ENCODE data around the gene PLEKHN1.

The PLEKHN1 gene

DNA sequence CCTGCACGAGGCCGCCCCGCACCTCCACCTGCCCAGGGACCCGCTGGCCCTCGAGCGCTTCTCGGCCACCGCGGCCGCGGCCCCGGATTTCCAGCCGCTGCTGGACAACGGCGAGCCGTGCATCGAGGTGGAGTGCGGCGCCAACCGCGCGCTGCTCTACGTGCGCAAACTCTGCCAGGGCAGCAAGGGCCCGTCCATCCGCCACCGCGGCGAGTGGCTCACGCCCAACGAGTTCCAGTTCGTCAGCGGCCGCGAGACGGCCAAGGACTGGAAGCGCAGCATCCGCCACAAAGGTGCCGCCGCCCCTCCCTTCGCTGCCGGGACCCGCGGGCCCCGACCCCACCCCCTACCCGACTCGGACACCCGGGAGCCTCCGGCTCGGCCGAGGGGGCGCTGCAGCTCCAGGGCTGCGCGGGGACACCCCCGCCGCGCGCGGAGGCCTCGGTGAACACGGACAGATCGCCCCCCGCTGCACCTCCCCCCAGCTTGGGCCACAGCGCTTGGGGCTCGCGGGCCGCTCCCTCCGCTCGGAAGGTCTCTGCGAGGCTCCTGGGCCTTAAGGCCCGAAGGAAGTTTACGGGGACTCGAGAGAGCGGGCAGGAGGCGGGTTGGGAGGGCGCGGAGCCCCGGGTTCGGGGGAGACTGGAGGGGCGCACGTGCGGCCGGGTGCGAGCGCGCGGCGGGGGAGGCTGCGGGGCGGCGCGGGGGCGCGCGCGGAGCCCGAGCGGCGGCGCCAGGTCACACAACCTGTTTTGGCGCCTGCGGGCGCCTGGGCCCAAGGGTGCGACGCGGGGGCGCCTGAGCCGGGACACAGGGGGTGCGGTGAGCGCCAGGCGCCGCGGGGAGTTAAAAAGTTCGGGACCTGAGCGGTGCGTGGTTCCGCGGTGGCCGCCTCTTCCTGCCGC lies 41.4 kb upstream of the PLEKHN1 start (continued):
- TF ChIP-seq, protein P1, sequence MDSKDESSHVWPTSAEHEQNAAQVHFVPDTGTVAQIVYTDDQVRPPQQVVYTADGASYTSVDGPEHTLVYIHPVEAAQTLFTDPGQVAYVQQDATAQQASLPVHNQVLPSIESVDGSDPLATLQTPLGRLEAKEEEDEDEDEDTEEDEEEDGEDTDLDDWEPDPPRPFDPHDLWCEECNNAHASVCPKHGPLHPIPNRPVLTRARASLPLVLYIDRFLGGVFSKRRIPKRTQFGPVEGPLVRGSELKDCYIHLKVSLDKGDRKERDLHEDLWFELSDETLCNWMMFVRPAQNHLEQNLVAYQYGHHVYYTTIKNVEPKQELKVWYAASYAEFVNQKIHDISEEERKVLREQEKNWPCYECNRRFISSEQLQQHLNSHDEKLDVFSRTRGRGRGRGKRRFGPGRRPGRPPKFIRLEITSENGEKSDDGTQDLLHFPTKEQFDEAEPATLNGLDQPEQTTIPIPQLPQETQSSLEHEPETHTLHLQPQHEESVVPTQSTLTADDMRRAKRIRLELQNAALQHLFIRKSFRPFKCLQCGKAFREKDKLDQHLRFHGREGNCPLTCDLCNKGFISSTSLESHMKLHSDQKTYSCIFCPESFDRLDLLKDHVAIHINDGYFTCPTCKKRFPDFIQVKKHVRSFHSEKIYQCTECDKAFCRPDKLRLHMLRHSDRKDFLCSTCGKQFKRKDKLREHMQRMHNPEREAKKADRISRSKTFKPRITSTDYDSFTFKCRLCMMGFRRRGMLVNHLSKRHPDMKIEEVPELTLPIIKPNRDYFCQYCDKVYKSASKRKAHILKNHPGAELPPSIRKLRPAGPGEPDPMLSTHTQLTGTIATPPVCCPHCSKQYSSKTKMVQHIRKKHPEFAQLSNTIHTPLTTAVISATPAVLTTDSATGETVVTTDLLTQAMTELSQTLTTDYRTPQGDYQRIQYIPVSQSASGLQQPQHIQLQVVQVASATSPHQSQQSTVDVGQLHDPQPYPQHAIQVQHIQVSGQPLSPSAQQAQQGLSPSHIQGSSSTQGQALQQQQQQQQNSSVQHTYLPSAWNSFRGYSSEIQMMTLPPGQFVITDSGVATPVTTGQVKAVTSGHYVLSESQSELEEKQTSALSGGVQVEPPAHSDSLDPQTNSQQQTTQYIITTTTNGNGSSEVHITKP (tag by site-specific recombination; IDR thresholded peaks at IDR 0.05) = peak; percentile 49; the same call in 1 of the 2 replicates
- TF ChIP-seq, protein P2, sequence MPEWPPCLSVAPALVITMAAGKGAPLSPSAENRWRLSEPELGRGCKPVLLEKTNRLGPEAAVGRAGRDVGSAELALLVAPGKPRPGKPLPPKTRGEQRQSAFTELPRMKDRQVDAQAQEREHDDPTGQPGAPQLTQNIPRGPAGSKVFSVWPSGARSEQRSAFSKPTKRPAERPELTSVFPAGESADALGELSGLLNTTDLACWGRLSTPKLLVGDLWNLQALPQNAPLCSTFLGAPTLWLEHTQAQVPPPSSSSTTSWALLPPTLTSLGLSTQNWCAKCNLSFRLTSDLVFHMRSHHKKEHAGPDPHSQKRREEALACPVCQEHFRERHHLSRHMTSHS (tag by site-specific recombination; IDR thresholded peaks at IDR 0.05) = no peak
- TF ChIP-seq ZNF514 (tag by site-specific recombination; IDR thresholded peaks at IDR 0.05) = no peak
- TF ChIP-seq ZNF843 (tag by site-specific recombination; IDR thresholded peaks at IDR 0.05) = no peak
- TF ChIP-seq ZNF174 (tag by site-specific recombination; IDR thresholded peaks at IDR 0.05) = no peak
- TF ChIP-seq HOXC10 (CRISPR knock-in tag; IDR thresholded peaks at IDR 0.05) = no peak
- no peak for TF ChIP-seq ZNF777 (tag by site-specific recombination; IDR thresholded peaks at IDR 0.05; ENCODE audit: borderline replicate concordance)
- 0 out of 2 replicates have a peak, but pooled peaks have one; percentile 59 for TF ChIP-seq BCL11B (tag by site-specific recombination; IDR thresholded peaks at IDR 0.05; ENCODE audit: low read depth)
- TF ChIP-seq WT1 (tag by site-specific recombination; IDR thresholded peaks at IDR 0.05) = 0 out of 2 replicates have a peak, but pooled peaks have one; percentile 14
- TF ChIP-seq SALL2 (tag by site-specific recombination; IDR thresholded peaks at IDR 0.05; ENCODE audit: borderline replicate concordance) = no peak
- TF ChIP-seq ZNF707 (tag by site-specific recombination; IDR thresholded peaks at IDR 0.05) = no peak
- TF ChIP-seq ZFHX2 (tag by site-specific recombination; conservative IDR thresholded peaks at IDR 0.05) = no peak
- TF ChIP-seq, protein P3, sequence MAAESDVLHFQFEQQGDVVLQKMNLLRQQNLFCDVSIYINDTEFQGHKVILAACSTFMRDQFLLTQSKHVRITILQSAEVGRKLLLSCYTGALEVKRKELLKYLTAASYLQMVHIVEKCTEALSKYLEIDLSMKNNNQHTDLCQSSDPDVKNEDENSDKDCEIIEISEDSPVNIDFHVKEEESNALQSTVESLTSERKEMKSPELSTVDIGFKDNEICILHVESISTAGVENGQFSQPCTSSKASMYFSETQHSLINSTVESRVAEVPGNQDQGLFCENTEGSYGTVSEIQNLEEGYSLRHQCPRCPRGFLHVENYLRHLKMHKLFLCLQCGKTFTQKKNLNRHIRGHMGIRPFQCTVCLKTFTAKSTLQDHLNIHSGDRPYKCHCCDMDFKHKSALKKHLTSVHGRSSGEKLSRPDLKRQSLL (tag by site-specific recombination; IDR thresholded peaks at IDR 0.05) = no peak
- no peak for TF ChIP-seq ZNF114 (tag by site-specific recombination; IDR thresholded peaks at IDR 0.05)
- TF ChIP-seq ZNF548 (tag by site-specific recombination; IDR thresholded peaks at IDR 0.05) = no peak
- TF ChIP-seq ZNF239 (tag by site-specific recombination; IDR thresholded peaks at IDR 0.05) = 0 out of 2 replicates have a peak, but pooled peaks have one; percentile 17
- TF ChIP-seq ZNF335 (tag by site-specific recombination; conservative IDR thresholded peaks at IDR 0.05) = no peak; the same call in none of the 2 replicates
- no peak for TF ChIP-seq ZNF549 (tag by site-specific recombination; IDR thresholded peaks at IDR 0.05)
- peak; percentile 88 for TF ChIP-seq GLIS2 (tag by site-specific recombination; IDR thresholded peaks at IDR 0.05)
- 0 out of 2 replicates have a peak, but pooled peaks have one; percentile 29 for TF ChIP-seq ZFP69B (tag by site-specific recombination; IDR thresholded peaks at IDR 0.05)
- TF ChIP-seq, protein P4, sequence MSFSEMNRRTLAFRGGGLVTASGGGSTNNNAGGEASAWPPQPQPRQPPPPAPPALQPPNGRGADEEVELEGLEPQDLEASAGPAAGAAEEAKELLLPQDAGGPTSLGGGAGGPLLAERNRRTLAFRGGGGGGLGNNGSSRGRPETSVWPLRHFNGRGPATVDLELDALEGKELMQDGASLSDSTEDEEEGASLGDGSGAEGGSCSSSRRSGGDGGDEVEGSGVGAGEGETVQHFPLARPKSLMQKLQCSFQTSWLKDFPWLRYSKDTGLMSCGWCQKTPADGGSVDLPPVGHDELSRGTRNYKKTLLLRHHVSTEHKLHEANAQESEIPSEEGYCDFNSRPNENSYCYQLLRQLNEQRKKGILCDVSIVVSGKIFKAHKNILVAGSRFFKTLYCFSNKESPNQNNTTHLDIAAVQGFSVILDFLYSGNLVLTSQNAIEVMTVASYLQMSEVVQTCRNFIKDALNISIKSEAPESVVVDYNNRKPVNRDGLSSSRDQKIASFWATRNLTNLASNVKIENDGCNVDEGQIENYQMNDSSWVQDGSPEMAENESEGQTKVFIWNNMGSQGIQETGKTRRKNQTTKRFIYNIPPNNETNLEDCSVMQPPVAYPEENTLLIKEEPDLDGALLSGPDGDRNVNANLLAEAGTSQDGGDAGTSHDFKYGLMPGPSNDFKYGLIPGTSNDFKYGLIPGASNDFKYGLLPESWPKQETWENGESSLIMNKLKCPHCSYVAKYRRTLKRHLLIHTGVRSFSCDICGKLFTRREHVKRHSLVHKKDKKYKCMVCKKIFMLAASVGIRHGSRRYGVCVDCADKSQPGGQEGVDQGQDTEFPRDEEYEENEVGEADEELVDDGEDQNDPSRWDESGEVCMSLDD (tag by site-specific recombination; IDR thresholded peaks at IDR 0.05) = peak; percentile 79
- no peak for TF ChIP-seq SETDB1 (IDR thresholded peaks at IDR 0.05; ENCODE audit: insufficient read length, low read length)
- TF ChIP-seq ZNF660 (tag by site-specific recombination; IDR thresholded peaks at IDR 0.05) = no peak
- TF ChIP-seq FEZF1 (tag by site-specific recombination; IDR thresholded peaks at IDR 0.05) = no peak
- TF ChIP-seq ZNF423 (tag by site-specific recombination; IDR thresholded peaks at IDR 0.05) = peak; percentile 63
- peak; percentile 86 for TF ChIP-seq ZBTB8A (tag by site-specific recombination; IDR thresholded peaks at IDR 0.05)
- TF ChIP-seq BCL11A (tag by site-specific recombination; IDR thresholded peaks at IDR 0.05; ENCODE audit: low read depth) = peak; percentile 76
- TF ChIP-seq, protein P5, sequence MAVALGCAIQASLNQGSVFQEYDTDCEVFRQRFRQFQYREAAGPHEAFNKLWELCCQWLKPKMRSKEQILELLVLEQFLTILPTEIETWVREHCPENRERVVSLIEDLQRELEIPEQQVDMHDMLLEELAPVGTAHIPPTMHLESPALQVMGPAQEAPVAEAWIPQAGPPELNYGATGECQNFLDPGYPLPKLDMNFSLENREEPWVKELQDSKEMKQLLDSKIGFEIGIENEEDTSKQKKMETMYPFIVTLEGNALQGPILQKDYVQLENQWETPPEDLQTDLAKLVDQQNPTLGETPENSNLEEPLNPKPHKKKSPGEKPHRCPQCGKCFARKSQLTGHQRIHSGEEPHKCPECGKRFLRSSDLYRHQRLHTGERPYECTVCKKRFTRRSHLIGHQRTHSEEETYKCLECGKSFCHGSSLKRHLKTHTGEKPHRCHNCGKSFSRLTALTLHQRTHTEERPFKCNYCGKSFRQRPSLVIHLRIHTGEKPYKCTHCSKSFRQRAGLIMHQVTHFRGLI (tag by site-specific recombination; IDR thresholded peaks at IDR 0.05) = peak; percentile 86
- peak; percentile 65; the same call in 1 of the 2 replicates for TF ChIP-seq ZFP37 (tag by site-specific recombination; IDR thresholded peaks at IDR 0.05)

Data from HEK293 (cell line).